ENCODE measurements around the gene ARPC5. TPM values are rescaled to one million over a fixed set of nuclear protein-coding genes. Genes with fewer than 3 reads are reported as not detected.
A peak's percentile ranks its signal among the peaks of the same experiment; 100 is the strongest.

ARPC5 gene
- polyA plus RNA-seq, 3 donors: 110 to 1,089 (median 1,064) TPM

GRCh38 chr1:183571678-183572268 lies 63.8 kb downstream of the ARPC5 start:
- Mint-ChIP-seq H3K27me3 (ENCODE audit: low read depth in 3 of 3) (no peaks in the 10 kb centered on the region), H3K27ac (peak overlapping the region; percentile 26 to 90 (median 73)), H3K36me3 (peaks cover 91 to 98% of the 10 kb centered on the region in 2 donors), H3K4me1 (peaks cover 47% of the 10 kb centered on the region), H3K4me3 (no peak overlapping the region), H3K9me3 (no peaks in the 10 kb centered on the region)
- H3K4me2 ChIP-seq (replicated peaks; ENCODE audit: extremely low read depth, low read length, poor library complexity, severe bottlenecking): no peak overlapping the region
- H4K20me1 ChIP-seq (ENCODE audit: insufficient read depth, low read length): peaks cover 100% of the 10 kb centered on the region
- H3K36me3 ChIP-seq (replicated peaks in 1 of 2; ENCODE audit: control insufficient read depth in 1 of 2, insufficient read depth in 2 of 2, low read length in 2 of 2): peaks cover 93 to 97% of the 10 kb centered on the region in 2 donors
- H2AFZ ChIP-seq (ENCODE audit: insufficient read depth, low read depth, low read length, poor library complexity, severe bottlenecking): no peak overlapping the region
- intact Hi-C loops (cut with micrococcal nuclease): no loop called here
- no peaks in the 10 kb centered on the region for H3K27me3 ChIP-seq (ENCODE audit: control insufficient read depth in 2 of 2, insufficient read depth in 2 of 2, low read length in 2 of 2)
- no peak for TF ChIP-seq CTCF (IDR thresholded peaks at IDR 0.05)
- H3K79me2 ChIP-seq (ENCODE audit: insufficient read depth, low read length): peaks cover 77% of the 10 kb centered on the region
- H3K4me3 ChIP-seq (replicated peaks in 1 of 3; ENCODE audit: low read depth in 2 of 3, low read length in 3 of 3): no peak overlapping the region
- H3K9me3 ChIP-seq (replicated peaks in 1 of 2; ENCODE audit: control insufficient read depth in 1 of 2, insufficient read depth in 1 of 2, low read length in 2 of 2): no peaks in the 10 kb centered on the region
- peaks cover 41 to 45% of the 10 kb centered on the region in 2 donors for H3K4me1 ChIP-seq (ENCODE audit: control insufficient read depth in 1 of 2, insufficient read depth in 2 of 2, low read length in 2 of 2)
- peak overlapping the region; percentile 0 to 80 for H3K27ac ChIP-seq (ENCODE audit: low read depth in 1 of 2, low read length in 2 of 2)
- DNase-seq: no peak
- no CpG with 5 or more reads among the region's 4 CpGs for WGBS (ENCODE audit: insufficient coverage)
- no peak overlapping the region for H3K9ac ChIP-seq (ENCODE audit: insufficient read depth, low read length, poor library complexity, severe bottlenecking)

Other genes with a start within 250 kb of the ARPC5 start
- gene NMNAT2, start 217.4 kb downstream of the ARPC5 start, polyA plus RNA-seq: under 1 TPM in 2 of 3 donors, not detected in 1; 0.22 to 0.43 TPM
- 10 to 100 TPM; 11.5 to 31.3 (median 19.4) TPM for gene SMG7, start 163.3 kb downstream of the ARPC5 start, polyA plus RNA-seq
- 100 to 1,000 TPM; 509 to 697 (median 557) TPM for gene NCF2, start 45.3 kb downstream of the ARPC5 start, polyA plus RNA-seq
- not detected for gene APOBEC4, start 17.5 kb upstream of the ARPC5 start, polyA plus RNA-seq
- 1 to 10 TPM; 1.2 to 3.3 (median 2.0) TPM for gene RGL1, start 169.3 kb upstream of the ARPC5 start, polyA plus RNA-seq

All from CD14-positive monocyte (primary cell).